ENCODE measurements around the gene ARID3A.

The ARID3A gene

GRCh38 chr19:942133-942645 lies 16.4 kb downstream of the ARID3A start:
- peaks cover 0 to 13% (median 9%) of the 10 kb centered on the region in 4 donors for H3K4me1 ChIP-seq
- no peak overlapping the region for H3K4me3 ChIP-seq
- H3K27ac ChIP-seq = no peak overlapping the region
- H3K36me3 ChIP-seq = peaks cover 0 to 4% (median 0%) of the 10 kb centered on the region in 3 donors
- DNase-seq = no peak
- H3K27me3 ChIP-seq = no peaks in the 10 kb centered on the region
- no peak for TF ChIP-seq CTCF (IDR thresholded peaks at IDR 0.05)
- intact Hi-C loops (cut with DNase I; ENCODE audit: low total_unique reads) = no loop called here
- H3K9me3 ChIP-seq = no peaks in the 10 kb centered on the region

GRCh38 chr19:943551-944170 lies 17.8 kb downstream of the ARID3A start:
- peaks cover 0 to 13% (median 9%) of the 10 kb centered on the region in 4 donors for H3K4me1 ChIP-seq
- H3K9me3 ChIP-seq = no peaks in the 10 kb centered on the region
- DNase-seq = no peak
- no peak for TF ChIP-seq CTCF (IDR thresholded peaks at IDR 0.05)
- peaks cover 0 to 4% (median 0%) of the 10 kb centered on the region in 3 donors for H3K36me3 ChIP-seq
- intact Hi-C loops (cut with DNase I; ENCODE audit: low total_unique reads) = no loop called here
- H3K4me3 ChIP-seq = no peak overlapping the region
- H3K27me3 ChIP-seq = no peaks in the 10 kb centered on the region
- no peak overlapping the region for H3K27ac ChIP-seq

GRCh38 chr19:944171-944567 lies 18.3 kb downstream of the ARID3A start:
- peaks cover 0 to 13% (median 9%) of the 10 kb centered on the region in 4 donors for H3K4me1 ChIP-seq
- peaks cover 0 to 4% (median 0%) of the 10 kb centered on the region in 3 donors for H3K36me3 ChIP-seq

GRCh38 chr19:944663-945241 lies 18.9 kb downstream of the ARID3A start:
- no peak for TF ChIP-seq CTCF (IDR thresholded peaks at IDR 0.05)
- Histone ChIP-seq H3K27ac (no peak overlapping the region), H3K4me1 (peaks cover 0 to 13% (median 9%) of the 10 kb centered on the region in 4 donors), H3K36me3 (peaks cover 0 to 2% (median 0%) of the 10 kb centered on the region in 3 donors), H3K27me3 (no peaks in the 10 kb centered on the region), H3K9me3 (no peaks in the 10 kb centered on the region), H3K4me3 (no peak overlapping the region)
- intact Hi-C loops (cut with DNase I; ENCODE audit: low total_unique reads) = no loop called here
- DNase-seq = no peak

More at GRCh38 chr19:944171-944567, 18.3 kb downstream of the ARID3A start:
- no peak overlapping the region for H3K4me3 ChIP-seq
- no peaks in the 10 kb centered on the region for H3K9me3 ChIP-seq
- no peak overlapping the region for H3K27ac ChIP-seq
- intact Hi-C loops (cut with DNase I; ENCODE audit: low total_unique reads) = no loop called here
- H3K27me3 ChIP-seq = no peaks in the 10 kb centered on the region
- TF ChIP-seq CTCF (IDR thresholded peaks at IDR 0.05) = no peak
- DNase-seq = no peak

- Histone ChIP-seq H3K4me3 (no peak overlapping the region), H3K4me1 (peaks cover 0 to 9% (median 7%) of the 10 kb centered on the region in 4 donors), H3K36me3 (no peaks in the 10 kb centered on the region), H3K9me3 (no peaks in the 10 kb centered on the region), H3K27ac (no peak overlapping the region), H3K27me3 (no peaks in the 10 kb centered on the region)
- TF ChIP-seq CTCF (IDR thresholded peaks at IDR 0.05) = no peak
- intact Hi-C loops (cut with DNase I; ENCODE audit: low total_unique reads) = no loop called here
- DNase-seq = no peak
Measured at GRCh38 chr19:945401-946252, 19.8 kb downstream of the ARID3A start.
